ENCODE results near the gene SEPTIN6. TPM values are rescaled to one million over a fixed set of nuclear protein-coding genes. Genes with fewer than 3 reads are reported as not detected.
"Not testable (repeated sequence)": the region's sequence is repeated elsewhere in the genome, so short reads cannot be mapped to it uniquely, and the experiment has no call there.

SEPTIN6 gene
- total RNA-seq, 1 experiment from 2014 or later = 31.2 TPM

DNA sequence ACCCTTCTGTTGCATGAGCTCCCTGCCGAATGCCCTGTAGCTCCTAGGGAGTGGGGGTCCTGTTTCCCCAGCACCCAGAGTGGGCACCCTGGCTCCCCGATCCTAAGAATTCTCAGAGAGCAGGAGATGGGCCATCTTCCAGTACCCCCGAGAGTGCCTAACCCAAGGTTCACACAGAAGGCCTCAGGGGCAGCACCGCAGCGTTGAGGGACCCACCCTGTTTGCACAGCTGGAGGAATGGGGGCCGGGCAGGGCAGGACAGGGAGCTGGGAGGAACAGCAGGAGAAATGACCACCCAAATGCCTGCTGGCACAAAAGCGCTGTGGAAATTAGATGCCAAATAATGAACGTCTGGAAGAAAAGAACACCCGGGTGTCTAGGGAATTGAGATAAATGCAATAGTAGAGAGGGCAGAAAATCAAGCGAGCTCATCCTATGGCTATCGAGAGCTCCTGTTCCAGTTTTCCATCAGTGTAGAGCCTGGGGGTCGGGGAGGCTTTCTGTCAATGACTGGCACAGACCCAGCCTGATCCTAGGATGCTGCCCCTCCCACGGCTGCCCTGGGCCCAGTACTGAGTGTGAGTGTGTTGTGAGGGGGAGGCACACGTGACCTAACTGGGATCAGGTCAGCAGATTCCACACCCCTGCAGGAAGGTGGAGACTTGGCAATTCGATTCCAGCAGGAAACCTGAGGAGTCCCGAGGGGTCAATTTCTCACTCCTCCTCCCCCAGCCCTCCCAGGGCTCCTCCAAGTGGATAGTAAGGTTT, 25.7 kb downstream of the SEPTIN6 start:
- intact Hi-C loops (cut with micrococcal nuclease; ENCODE audit: unreplicated experiment) = no loop called here
- TF ChIP-seq TCF7L2 (IDR thresholded peaks at IDR 0.05; ENCODE audit: low read depth, low read length) = no peak
- TF ChIP-seq POLR2AphosphoS5 (IDR thresholded peaks at IDR 0.05; ENCODE audit: low read depth, low read length) = no peak
- TF ChIP-seq, protein P1, sequence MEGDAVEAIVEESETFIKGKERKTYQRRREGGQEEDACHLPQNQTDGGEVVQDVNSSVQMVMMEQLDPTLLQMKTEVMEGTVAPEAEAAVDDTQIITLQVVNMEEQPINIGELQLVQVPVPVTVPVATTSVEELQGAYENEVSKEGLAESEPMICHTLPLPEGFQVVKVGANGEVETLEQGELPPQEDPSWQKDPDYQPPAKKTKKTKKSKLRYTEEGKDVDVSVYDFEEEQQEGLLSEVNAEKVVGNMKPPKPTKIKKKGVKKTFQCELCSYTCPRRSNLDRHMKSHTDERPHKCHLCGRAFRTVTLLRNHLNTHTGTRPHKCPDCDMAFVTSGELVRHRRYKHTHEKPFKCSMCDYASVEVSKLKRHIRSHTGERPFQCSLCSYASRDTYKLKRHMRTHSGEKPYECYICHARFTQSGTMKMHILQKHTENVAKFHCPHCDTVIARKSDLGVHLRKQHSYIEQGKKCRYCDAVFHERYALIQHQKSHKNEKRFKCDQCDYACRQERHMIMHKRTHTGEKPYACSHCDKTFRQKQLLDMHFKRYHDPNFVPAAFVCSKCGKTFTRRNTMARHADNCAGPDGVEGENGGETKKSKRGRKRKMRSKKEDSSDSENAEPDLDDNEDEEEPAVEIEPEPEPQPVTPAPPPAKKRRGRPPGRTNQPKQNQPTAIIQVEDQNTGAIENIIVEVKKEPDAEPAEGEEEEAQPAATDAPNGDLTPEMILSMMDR (IDR thresholded peaks at IDR 0.05) = no peak
- DNase-seq (ENCODE audit: low read depth, low spot score) = no peak
- H3K27me3 ChIP-seq (ENCODE audit: control insufficient read depth, insufficient read depth, low read length) = no peaks in the 10 kb centered on the region
- H3K4me3 ChIP-seq (ENCODE audit: low read depth in 2 of 2, low read length in 2 of 2) = no peak overlapping the region
- H3K36me3 ChIP-seq (ENCODE audit: control insufficient read depth, insufficient read depth, low read length) = no peaks in the 10 kb centered on the region
- H3K4me1 ChIP-seq (ENCODE audit: control insufficient read depth, insufficient read depth, low read length) = no peaks in the 10 kb centered on the region
- CTCF ChIA-PET = no interaction called here
- no TSS peak for BruUV-seq (replicated peaks)
- POLR2A ChIA-PET = interaction anchor here (0.6 kb wide), 1 partner anchor 24 kb away, joined by 4 read pairs; no protein-coding TSS in a partner anchor
- in situ Hi-C loops (cut with HindIII; ENCODE audit: low pct_unique_long_range_greater_than_20kb, low sequenced_read_pairs) = no loop called here
- no peaks in the 10 kb centered on the region for H3K9me3 ChIP-seq (ENCODE audit: control insufficient read depth, insufficient read depth, low read depth, low read length)
- ATAC-seq = no peak
- H3K27ac ChIP-seq (ENCODE audit: low read length) = no peak overlapping the region

DNA sequence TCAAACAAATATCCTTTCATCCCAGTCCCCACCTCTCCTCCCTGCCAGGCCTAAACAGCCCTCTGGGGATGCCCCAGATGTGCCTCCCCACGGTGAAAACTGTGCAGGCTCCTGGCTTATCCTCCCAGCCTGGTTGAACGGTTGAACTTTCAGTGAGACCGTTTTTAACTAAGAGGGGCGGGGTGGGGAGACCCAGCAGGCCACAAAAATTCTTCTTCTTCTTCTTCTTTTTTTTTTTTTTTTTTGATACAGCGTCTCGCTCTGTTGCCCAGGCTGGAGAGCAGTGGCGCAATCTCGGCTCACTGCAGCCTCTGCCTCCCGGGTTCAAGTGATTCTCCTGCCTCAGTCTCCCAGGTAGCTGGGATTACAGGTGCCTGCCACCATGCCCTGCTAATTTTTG, 28.1 kb downstream of the SEPTIN6 start:
- POLR2A ChIA-PET; BruUV-seq (replicated peaks); H3K27ac ChIP-seq (ENCODE audit: low read length); CTCF ChIA-PET; in situ Hi-C loops (cut with HindIII; ENCODE audit: low pct_unique_long_range_greater_than_20kb, low sequenced_read_pairs); intact Hi-C loops (cut with micrococcal nuclease; ENCODE audit: unreplicated experiment); H3K4me1 ChIP-seq (ENCODE audit: control insufficient read depth, insufficient read depth, low read length); DNase-seq (ENCODE audit: low read depth, low spot score); ATAC-seq; H3K9me3 ChIP-seq (ENCODE audit: control insufficient read depth, insufficient read depth, low read depth, low read length); H3K27me3 ChIP-seq (ENCODE audit: control insufficient read depth, insufficient read depth, low read length); H3K36me3 ChIP-seq (ENCODE audit: control insufficient read depth, insufficient read depth, low read length); H3K4me3 ChIP-seq (ENCODE audit: low read depth in 2 of 2, low read length in 2 of 2): not testable (repeated sequence)

DNA sequence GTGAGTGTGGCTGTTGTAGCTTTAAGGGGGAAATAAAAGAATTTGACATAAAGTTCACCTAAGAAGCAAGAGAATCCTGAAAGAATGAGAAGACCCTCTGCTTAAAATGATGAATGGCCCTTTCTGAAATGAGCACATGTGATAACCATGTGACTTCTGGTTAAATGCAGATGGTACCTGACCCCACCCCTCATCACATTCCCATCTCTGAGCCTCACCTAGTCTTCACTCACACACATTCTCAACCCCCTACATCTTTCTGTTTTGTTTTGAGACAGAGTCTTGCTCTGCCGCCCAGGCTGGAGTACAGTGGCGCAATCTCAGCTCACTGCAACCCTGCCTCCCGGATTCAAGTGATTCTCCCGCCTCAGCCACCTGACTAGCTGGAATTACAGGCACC, 31.5 kb downstream of the SEPTIN6 start:
- intact Hi-C loops (cut with micrococcal nuclease; ENCODE audit: unreplicated experiment) (no loop called here), in situ Hi-C loops (cut with HindIII; ENCODE audit: low pct_unique_long_range_greater_than_20kb, low sequenced_read_pairs) (no loop called here)
- BruUV-seq (replicated peaks) = no TSS peak
- Histone ChIP-seq H3K9me3 (ENCODE audit: control insufficient read depth, insufficient read depth, low read depth, low read length) (no peaks in the 10 kb centered on the region), H3K4me3 (ENCODE audit: low read depth in 2 of 2, low read length in 2 of 2) (no peak overlapping the region), H3K4me1 (ENCODE audit: control insufficient read depth, insufficient read depth, low read length) (no peaks in the 10 kb centered on the region), H3K36me3 (ENCODE audit: control insufficient read depth, insufficient read depth, low read length) (no peaks in the 10 kb centered on the region), H3K27me3 (ENCODE audit: control insufficient read depth, insufficient read depth, low read length) (no peaks in the 10 kb centered on the region), H3K27ac (ENCODE audit: low read length) (no peak overlapping the region)
- ChIA-PET CTCF (interaction anchor here (0.6 to 0.7 kb wide), 3 partner anchors 11 to 226 kb away, joined by 3 to 5 read pairs (median 4); partner anchors contain the start of gene RPL39), POLR2A (interaction anchor here (0.6 kb wide), 1 partner anchor 35 kb away, joined by 8 read pairs; no protein-coding TSS in a partner anchor)
- TF ChIP-seq, protein P2, sequence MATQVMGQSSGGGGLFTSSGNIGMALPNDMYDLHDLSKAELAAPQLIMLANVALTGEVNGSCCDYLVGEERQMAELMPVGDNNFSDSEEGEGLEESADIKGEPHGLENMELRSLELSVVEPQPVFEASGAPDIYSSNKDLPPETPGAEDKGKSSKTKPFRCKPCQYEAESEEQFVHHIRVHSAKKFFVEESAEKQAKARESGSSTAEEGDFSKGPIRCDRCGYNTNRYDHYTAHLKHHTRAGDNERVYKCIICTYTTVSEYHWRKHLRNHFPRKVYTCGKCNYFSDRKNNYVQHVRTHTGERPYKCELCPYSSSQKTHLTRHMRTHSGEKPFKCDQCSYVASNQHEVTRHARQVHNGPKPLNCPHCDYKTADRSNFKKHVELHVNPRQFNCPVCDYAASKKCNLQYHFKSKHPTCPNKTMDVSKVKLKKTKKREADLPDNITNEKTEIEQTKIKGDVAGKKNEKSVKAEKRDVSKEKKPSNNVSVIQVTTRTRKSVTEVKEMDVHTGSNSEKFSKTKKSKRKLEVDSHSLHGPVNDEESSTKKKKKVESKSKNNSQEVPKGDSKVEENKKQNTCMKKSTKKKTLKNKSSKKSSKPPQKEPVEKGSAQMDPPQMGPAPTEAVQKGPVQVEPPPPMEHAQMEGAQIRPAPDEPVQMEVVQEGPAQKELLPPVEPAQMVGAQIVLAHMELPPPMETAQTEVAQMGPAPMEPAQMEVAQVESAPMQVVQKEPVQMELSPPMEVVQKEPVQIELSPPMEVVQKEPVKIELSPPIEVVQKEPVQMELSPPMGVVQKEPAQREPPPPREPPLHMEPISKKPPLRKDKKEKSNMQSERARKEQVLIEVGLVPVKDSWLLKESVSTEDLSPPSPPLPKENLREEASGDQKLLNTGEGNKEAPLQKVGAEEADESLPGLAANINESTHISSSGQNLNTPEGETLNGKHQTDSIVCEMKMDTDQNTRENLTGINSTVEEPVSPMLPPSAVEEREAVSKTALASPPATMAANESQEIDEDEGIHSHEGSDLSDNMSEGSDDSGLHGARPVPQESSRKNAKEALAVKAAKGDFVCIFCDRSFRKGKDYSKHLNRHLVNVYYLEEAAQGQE (IDR thresholded peaks at IDR 0.05; ENCODE audit: insufficient read depth in 1 of 2, low read depth in 2 of 2, low read length in 1 of 2) = no peak
- TF ChIP-seq, protein P1 (IDR thresholded peaks at IDR 0.05) = no peak
- TF ChIP-seq SIN3A (IDR thresholded peaks at IDR 0.05; ENCODE audit: borderline replicate concordance, insufficient read depth, low read depth, low read length) (no peak), POLR2AphosphoS5 (IDR thresholded peaks at IDR 0.05; ENCODE audit: low read depth, low read length) (no peak), TCF7L2 (IDR thresholded peaks at IDR 0.05; ENCODE audit: low read depth, low read length) (no peak)
- no peak for ATAC-seq
- no peak for DNase-seq (ENCODE audit: low read depth, low spot score)
